Measurements from ENCODE around the gene EPS8L3. TPM values are rescaled to one million over a fixed set of nuclear protein-coding genes. Genes with fewer than 3 reads are reported as not detected.

Gene EPS8L3
- total and polyA plus RNA-seq, 2 donors (not counting 3 experiments of a cell fraction or from before 2014, with no cell fraction given): not detected

GRCh38 chr1:109803901-109804331, 40.2 kb upstream of the EPS8L3 start:
- Histone ChIP-seq H3K4me1 (ENCODE audit: control insufficient read depth, extremely low read depth, insufficient read depth, low read length) (no peaks in the 10 kb centered on the region), H3K79me2 (ENCODE audit: control insufficient read depth, insufficient read depth, low read length) (no peaks in the 10 kb centered on the region), H3K4me2 (ENCODE audit: insufficient read depth, low read length) (no peak overlapping the region), H3K4me3 (replicated peaks in 1 of 3; ENCODE audit: insufficient read depth in 1 of 3, low read depth in 1 of 3, low read length in 3 of 3) (no peak overlapping the region), H4K20me1 (replicated peaks; ENCODE audit: control insufficient read depth, extremely low read depth, insufficient read depth, low read length) (no peaks in the 10 kb centered on the region), H2AFZ (ENCODE audit: low read depth, low read length) (no peak overlapping the region), H3K27me3 (ENCODE audit: control insufficient read depth in 2 of 2, insufficient read depth in 2 of 2, low read length in 2 of 2) (peaks cover 0 to 2% of the 10 kb centered on the region in 2 experiments), H3K36me3 (ENCODE audit: control insufficient read depth in 2 of 2, extremely low read depth in 1 of 2, insufficient read depth in 2 of 2, low read length in 2 of 2) (no peaks in the 10 kb centered on the region), H3K9me3 (replicated peaks; ENCODE audit: control insufficient read depth, insufficient read depth, low read length) (no peaks in the 10 kb centered on the region), H3K9me1 (replicated peaks; ENCODE audit: control insufficient read depth, extremely low read depth, insufficient read depth, low read length) (no peaks in the 10 kb centered on the region), H3K9ac (replicated peaks; ENCODE audit: extremely low read depth, insufficient read depth, low read length) (no peak overlapping the region), H3K27ac (ENCODE audit: insufficient read depth, low read depth, low read length) (no peak overlapping the region)
- POLR2A ChIA-PET: no interaction called here
- dilution Hi-C loops (cut with MboI; ENCODE audit: extremely low pct_ligation_motif_present, low sequenced_read_pairs) (no loop called here), intact Hi-C loops (cut with micrococcal nuclease) (no loop called here)
- FAIRE-seq (no peak), DNase-seq (ENCODE audit: low read depth, low spot score) (no peak)
- no TSS peak for BruUV-seq (replicated peaks)
- CTCF ChIA-PET: interaction anchor here (0.9 to 3.7 kb wide), 2 partner anchors 12 to 180 kb away, joined by 3 to 26 read pairs; no protein-coding TSS in a partner anchor
- TF ChIP-seq POLR2AphosphoS5 (IDR thresholded peaks at IDR 0.05; ENCODE audit: insufficient read depth, low read depth, low read length) (no peak), MAX (IDR thresholded peaks at IDR 0.05; ENCODE audit: insufficient read depth, insufficient read length) (no peak), GATA2 (IDR thresholded peaks at IDR 0.05; ENCODE audit: insufficient read depth, insufficient read length, low read depth, low read length) (no peak), CTCF (IDR thresholded peaks at IDR 0.05; ENCODE audit: extremely low read depth in 1 of 2, insufficient read depth in 1 of 2, low read depth in 1 of 2, low read length in 2 of 2) (no peak), EZH2 (IDR thresholded peaks at IDR 0.05; ENCODE audit: borderline replicate concordance, low read depth, low read length, severe bottlenecking) (no peak), MYC (IDR thresholded peaks at IDR 0.05; ENCODE audit: low read depth, low read length) (no peak), POLR2A (IDR thresholded peaks at IDR 0.05; ENCODE audit: low read depth, low read length) (no peak), FOS (IDR thresholded peaks at IDR 0.05; ENCODE audit: borderline replicate concordance, insufficient read depth, low read length) (no peak), JUN (IDR thresholded peaks at IDR 0.05; ENCODE audit: borderline replicate concordance, insufficient read depth, insufficient read length, low read depth) (no peak)

Measured in endothelial cell of umbilical vein (primary cell).